ENCODE measurements around the gene RABGAP1.

Gene RABGAP1

DNA sequence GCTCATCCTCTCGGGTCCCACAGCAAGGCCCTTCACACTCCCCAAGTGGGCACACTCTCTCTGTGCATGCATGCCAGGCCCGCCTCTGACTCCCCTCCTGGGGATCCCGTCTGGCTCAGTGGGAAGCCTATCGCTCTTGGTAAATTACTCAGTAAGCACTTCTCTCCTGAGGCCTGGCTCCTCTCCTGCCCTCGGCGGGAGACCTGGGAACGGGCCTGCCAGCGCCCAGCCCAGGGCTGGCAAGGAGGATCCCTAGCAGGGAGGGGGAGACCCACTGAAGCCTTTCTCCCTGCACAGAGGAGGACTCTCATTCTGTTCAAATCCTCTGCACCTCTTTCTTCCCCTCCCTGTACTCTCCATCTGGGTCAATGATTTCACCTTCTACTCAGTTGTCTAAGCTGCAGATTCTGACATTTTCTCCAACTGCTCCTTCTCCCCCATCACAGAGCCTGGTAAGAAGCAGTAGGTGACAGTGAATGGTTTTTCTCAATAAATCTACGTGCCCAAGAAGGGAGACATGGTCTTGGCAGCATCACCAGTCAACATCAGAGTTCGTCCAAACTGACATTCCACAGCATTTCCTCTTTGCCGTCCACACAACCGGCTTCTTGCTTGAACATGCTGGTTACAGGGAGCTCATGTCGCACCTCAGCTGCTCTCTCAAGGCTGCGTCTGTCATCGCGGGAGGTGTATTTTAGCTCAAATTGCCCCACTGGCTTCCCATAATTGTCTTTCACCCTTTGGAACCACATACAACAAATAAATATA, 174.5 kb downstream of the RABGAP1 start:
- no peak for DNase-seq

DNA sequence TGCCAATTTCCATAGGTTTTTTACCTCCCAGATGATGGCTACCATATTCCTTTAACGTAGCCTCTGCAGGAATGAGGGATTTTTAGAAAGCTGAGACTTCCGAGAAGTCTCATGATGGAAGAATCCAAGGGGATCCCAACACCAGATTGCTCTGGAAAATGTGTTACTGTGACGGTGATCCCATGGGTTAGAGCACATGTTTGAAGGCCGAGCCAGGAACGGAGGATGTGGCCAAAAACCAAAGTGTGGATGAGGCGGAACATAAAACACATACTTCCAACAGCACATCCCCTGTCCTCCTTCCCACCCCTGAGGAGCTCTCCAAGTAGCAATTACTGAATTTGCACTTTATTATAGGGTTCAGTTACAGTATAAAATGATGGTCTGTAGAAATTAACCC, 175.2 kb downstream of the RABGAP1 start:
- no peak for DNase-seq

DNA sequence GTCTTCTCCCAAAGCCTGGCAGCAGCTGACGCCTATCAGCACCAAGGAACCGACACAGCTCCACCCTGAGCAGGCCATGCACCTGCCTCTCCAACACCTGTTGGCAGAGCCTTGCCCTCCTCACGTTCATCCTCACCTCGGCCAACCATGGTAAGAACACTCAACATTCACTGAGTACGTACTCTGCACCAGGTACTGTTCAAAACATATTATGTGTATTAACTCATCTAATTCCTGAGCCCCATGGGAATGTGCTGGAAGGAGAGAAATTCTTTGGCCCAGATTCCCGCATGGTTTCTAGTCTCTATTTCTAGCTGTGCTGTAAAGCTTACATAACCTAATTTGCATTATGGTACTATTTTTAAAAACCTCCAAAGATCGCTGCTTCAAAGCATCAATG, 178.7 kb downstream of the RABGAP1 start:
- no peak for DNase-seq

DNA sequence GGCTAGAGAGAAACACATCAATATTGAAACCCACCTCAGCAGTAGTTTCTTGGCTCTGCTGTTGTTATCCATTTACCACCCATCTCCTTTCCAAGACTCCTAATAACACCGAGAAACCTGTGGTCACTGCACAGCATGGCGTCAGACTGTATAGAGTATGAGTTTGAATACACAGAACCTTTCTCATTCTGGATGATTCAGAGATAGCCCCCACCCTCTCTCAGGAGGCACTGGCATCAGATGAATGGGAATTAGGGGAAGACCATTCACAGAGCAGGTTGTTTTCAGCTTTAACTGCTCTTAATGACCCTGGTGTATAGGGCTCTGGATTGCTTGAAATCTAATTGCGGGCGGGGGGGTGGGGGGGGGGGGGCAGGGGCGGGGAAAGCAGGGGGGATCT, 179.3 kb downstream of the RABGAP1 start:
- DNase-seq: no peak

DNA sequence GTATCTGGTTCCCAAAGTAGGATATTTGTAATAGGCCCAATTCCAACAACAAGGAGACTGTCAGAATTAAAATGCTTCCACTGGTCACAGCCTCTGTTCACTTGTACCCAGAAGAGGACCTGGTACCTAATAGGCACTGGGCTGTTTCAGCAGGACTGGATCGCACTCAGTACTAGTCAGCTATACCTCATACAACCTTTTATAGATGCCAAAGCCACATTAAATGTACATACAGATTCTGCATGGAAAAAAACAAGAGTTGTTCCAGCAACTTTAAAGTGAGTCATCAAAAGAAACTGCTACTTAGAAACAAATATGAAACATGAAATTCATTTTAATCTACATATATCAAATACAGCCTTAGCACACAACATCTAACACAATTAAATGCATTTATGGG, 180.1 kb downstream of the RABGAP1 start:
- no peak for DNase-seq

DNA sequence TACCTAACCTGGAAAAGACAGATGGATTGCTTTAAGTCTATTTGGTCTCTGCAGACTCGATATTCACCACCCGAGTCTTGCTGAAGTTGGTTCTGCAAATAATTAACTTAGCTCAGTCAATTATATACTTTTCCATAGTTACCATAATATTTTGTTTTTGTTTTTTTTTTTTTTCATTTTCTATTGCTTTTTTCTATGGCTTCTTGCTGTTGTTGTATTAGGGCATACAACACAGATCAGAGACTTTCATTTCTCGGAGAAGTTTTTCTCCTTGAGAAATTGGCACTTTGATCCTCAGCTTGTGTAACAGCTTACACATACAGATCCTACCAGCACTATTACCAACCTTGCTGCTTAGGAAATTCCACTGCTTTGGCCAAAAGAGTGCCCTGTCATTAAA, 180.6 kb downstream of the RABGAP1 start:
- DNase-seq: no peak

DNA sequence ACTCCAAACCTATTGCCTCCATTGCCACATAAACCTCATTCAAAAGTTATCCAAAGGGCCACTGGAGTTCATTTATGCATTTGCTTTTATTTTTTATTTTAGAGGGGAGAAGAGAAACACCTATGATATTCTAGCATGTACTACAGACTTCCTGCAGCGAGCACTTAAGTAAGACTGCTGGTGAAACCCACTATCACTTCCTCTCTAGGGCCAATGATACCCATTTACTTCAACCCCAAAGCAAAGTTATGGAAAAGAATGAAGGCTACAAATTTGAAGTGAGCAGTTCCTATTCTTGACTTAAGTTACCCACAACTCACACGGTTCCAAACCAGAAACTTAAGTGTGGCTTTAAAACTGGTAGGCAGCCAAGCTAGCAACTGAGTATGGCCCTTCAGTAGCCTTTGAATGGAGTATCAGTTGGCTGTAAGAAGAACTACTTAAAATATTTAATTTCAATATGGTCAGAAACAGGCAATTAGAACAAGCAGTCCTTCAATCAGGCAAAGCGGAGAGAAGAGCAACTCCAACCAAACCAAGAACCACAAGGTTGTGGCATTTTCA, 186.8 kb downstream of the RABGAP1 start:
- no peak for DNase-seq

DNA sequence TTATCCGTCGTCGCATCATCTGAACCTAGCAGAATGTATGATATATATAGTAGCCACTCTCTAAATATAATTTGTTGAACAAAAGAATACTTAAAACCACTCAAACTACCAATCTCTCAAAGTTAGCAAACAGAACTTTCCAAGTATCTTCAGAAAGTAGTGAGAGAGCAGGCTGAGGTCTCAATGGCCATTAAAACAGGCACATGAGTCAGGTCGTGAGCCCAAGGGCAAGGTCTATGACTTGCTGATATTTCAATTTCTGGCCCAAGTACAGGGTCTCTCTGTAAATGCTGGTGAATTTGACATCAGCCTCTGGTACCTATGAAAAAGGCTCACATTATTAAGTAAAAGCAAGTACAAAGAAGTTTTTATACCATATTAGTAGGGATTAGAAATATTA, 187.8 kb downstream of the RABGAP1 start:
- no peak for DNase-seq

DNA sequence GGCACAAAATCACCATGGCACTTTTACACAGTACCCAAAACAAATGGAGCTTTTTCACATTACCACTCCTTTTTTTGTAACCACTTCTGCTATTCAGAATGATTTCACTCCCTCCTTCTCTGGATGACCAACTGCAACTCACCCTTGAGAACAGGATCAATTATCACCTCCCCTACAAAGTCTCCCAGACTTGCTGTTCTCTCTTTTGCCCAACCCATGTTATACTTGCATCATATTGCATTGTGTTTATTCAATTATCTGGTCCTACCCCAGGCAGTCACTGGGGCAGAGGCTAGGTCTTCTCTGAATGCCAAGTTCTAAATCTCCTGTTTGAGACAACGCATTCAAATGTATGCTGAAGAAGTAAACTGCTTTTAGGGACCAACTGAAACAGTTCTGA, 188.6 kb downstream of the RABGAP1 start:
- no peak for DNase-seq

DNA sequence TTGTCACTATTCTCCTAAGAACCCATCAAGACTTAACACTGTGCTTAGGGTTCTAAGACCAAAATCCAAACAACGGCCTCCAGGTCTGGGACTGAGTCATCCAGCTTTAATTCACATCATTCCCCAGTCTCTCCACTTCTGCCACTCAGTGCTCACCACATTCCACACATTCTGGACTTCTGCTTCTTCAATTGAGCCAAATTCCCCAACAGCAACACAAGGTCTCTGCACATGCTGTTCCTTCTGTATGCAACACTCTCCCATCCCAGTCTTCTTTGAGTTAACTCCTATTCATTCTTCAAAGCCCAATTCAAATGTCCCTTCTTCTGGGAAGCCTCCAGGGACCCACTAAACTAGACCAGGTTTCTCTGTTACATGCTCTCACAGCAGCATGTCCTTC, 190.4 kb downstream of the RABGAP1 start:
- no peak for DNase-seq

DNA sequence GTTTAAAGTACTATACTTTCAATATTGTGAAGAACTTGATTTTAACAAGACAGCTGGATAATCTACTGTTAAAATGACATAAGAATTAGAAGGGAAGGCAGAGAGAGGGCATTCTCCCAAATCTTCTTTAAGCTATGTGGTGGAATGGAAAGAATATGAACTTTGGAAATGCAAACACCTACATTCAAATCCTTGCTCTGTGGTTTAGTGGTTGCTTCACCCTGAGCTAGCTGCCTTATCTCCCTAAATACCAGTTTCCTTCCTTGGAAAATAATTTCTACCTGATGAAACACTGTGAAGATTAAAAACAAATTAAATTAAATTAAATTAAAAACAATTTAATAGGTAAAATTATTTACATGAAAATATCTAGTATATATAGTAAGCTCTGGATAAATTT, 191.2 kb downstream of the RABGAP1 start:
- no peak for DNase-seq

DNA sequence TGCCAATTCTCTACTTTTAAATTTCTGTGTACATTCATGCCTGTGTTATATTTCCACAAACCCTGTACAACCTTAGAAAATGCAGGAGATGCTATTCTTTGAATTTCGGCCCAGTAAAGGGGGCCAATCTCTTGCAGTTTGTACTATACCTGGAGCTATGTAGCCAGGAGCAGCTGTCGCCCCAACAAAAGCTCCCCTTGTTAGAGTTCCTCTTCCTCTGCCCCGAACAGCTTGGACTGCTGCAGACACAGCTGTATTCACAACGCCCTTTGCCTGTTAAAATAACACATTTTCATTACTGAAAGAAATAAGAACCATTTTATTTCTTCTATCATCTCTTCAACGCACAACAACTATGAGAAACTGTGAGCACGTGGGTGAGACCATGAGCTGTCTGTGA, 191.9 kb downstream of the RABGAP1 start:
- no peak for DNase-seq

DNA sequence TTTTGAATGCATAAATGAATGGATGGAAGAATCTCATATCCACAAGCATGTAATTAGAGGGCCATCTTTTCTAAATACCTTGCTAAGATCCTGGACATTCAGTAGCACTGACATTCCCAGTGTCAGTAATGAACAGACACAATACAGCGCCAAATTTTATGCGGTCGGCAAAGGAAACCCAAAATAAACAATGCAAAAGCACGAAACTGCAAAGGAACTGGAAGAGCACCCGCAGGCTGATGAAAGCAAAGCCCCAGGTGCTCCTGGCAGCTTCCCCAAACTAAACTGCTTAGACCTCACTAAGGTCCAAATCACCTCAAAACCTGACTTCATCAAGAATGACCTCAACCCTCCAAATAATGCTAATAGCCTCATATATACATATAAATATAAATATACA, 194.6 kb downstream of the RABGAP1 start:
- no peak for DNase-seq

DNA sequence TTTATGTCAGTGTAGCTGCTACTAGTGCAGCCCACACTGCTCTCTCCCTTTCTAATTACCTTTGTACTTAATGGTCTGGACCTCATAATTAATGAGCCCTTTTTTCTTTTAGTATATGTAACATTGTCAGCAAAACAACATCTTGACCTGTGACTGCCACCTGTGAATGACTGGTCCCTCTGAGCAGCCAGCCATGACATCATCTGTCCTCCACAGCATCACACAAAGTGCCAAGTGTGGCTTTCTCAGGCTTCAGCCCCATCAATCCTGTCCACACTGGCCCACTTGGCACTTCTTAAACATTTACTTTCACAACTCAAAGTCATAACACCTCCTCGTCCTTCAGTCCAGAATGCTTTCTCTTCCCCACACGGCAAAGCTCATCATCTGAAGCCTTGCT, 197.3 kb downstream of the RABGAP1 start:
- no peak for DNase-seq

DNA sequence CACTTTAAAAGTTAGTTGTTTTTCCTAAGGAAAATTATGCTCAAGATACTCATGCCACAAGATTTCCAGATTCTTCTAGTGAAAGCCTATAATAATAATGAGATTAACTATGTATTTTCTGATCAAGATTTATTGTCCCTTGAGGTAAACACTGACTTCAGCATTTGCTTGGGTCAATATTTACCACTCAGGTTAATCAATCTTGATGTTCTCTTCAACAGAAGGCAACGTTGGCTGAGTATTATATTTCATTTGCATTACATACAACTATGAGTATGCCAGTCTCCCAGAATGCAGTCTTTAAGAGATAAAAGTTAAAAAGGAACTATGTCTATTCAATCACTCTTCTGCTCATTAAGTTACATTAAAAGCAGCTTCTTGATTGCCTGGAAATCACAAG, 208.2 kb downstream of the RABGAP1 start:
- no peak for DNase-seq

DNA sequence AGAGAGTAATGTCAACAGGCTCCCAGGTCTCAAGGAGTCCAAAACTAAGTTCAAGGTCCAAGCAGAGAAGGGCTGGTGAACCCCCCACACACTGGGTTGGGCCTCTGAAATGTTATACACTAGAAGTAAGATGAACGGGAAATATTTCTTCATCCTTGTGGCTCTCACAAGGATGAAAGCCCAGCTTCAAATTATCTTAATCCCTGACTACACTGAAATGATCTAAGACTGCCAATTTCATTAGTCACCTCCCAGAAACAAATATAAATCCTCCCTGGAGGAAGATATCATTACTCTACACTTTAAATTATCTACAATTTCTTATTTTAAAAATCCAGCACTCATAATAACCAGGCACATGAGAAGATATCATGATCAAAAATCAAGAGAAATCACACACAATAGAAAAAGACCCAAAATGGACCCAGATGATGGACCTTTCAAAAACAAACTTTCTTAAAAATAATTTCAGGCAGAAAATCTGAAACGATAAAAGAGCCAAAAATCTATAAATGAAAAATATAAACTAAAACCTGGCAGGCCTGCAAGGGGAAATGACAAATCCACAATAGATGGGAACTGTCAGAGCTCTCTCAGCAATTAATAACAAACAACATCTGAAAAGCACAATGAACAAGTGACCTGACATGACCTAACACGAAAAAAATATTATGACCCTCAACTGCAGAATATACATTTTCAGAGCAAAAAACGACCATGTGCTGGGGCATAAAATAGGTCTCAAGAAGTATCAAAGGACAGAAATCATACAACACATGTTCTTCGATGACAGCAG, 210.1 kb downstream of the RABGAP1 start:
- DNase-seq: no peak

All from activated naive CD4-positive, alpha-beta T cell (primary cell).